ENCODE data around the gene CYB5D1. TPM values are rescaled to one million over a fixed set of nuclear protein-coding genes. Genes with fewer than 3 reads are reported as not detected.

The CYB5D1 gene
- total and polyA plus RNA-seq, 7 donors, result 4.2 to 14.4 (median 8.6) TPM

- no peak for TF ChIP-seq POLR2A (IDR thresholded peaks at IDR 0.05)
- no peak for TF ChIP-seq EP300 (IDR thresholded peaks at IDR 0.05)
- no peak for TF ChIP-seq CTCF (IDR thresholded peaks at IDR 0.05)
- TF ChIP-seq POLR2AphosphoS5 (IDR thresholded peaks at IDR 0.05), result no peak
- no peak overlapping the region for H3K4me3 ChIP-seq
- H3K27ac ChIP-seq, result no peak overlapping the region
- WGBS, 2 donors, result 92 to 94% methylated on average over 21 of the region's 21 CpGs
- peaks cover 0 to 35% (median 26%) of the 10 kb centered on the region in 4 donors for H3K4me1 ChIP-seq
- peaks cover 45 to 82% (median 62%) of the 10 kb centered on the region in 4 donors for H3K36me3 ChIP-seq
- intact Hi-C loops (cut with DNase I), result no loop called here
- no peaks in the 10 kb centered on the region for H3K27me3 ChIP-seq
- no peaks in the 10 kb centered on the region for H3K9me3 ChIP-seq
- no peak for DNase-seq
Measured at GRCh38 chr17:7848739-7849129, 9.1 kb upstream of the CYB5D1 start.

GRCh38 chr17:7849130-7849750 lies 8.6 kb upstream of the CYB5D1 start:
- no peak overlapping the region for H3K4me3 ChIP-seq
- no peak for TF ChIP-seq POLR2A (IDR thresholded peaks at IDR 0.05)
- no peak for TF ChIP-seq CTCF (IDR thresholded peaks at IDR 0.05)
- no peak for TF ChIP-seq EP300 (IDR thresholded peaks at IDR 0.05)
- TF ChIP-seq POLR2AphosphoS5 (IDR thresholded peaks at IDR 0.05), result no peak
- peaks cover 0 to 30% (median 24%) of the 10 kb centered on the region in 4 donors for H3K4me1 ChIP-seq
- peak overlapping the region in 1 of 4 donors; percentile 5 for H3K27ac ChIP-seq
- DNase-seq, result peak; percentile 59
- no peaks in the 10 kb centered on the region for H3K27me3 ChIP-seq
- WGBS, 2 donors, result 84 to 90% methylated on average over 35 of the region's 35 CpGs
- H3K36me3 ChIP-seq, result peaks cover 45 to 86% (median 64%) of the 10 kb centered on the region in 4 donors
- no peaks in the 10 kb centered on the region for H3K9me3 ChIP-seq
- intact Hi-C loops (cut with DNase I), result no loop called here

GRCh38 chr17:7849751-7850504 lies 7.9 kb upstream of the CYB5D1 start:
- DNase-seq, result peak; percentile 46
- Histone ChIP-seq H3K27ac (peak overlapping the region in 1 of 4 donors; percentile 5), H3K4me3 (no peak overlapping the region), H3K4me1 (peaks cover 0 to 32% (median 28%) of the 10 kb centered on the region in 4 donors), H3K9me3 (no peaks in the 10 kb centered on the region), H3K27me3 (no peaks in the 10 kb centered on the region), H3K36me3 (peaks cover 45 to 86% (median 64%) of the 10 kb centered on the region in 4 donors)
- intact Hi-C loops (cut with DNase I), result loop anchor here (10.0 kb wide), 1 partner anchor 265 kb away; the partner anchor contains the start of gene MPDU1
- no peak for TF ChIP-seq POLR2A (IDR thresholded peaks at IDR 0.05)
- TF ChIP-seq CTCF (IDR thresholded peaks at IDR 0.05), result no peak
- no peak for TF ChIP-seq POLR2AphosphoS5 (IDR thresholded peaks at IDR 0.05)
- TF ChIP-seq EP300 (IDR thresholded peaks at IDR 0.05), result no peak
- WGBS, 2 donors, result 83 to 91% methylated on average over 12 of the region's 12 CpGs

GRCh38 chr17:7850701-7851437 lies 6.9 kb upstream of the CYB5D1 start:
- peaks cover 45 to 81% (median 61%) of the 10 kb centered on the region in 4 donors for H3K36me3 ChIP-seq
- WGBS, 2 donors, result 89 to 92% methylated on average over 17 of the region's 17 CpGs
- peaks cover 0 to 32% (median 28%) of the 10 kb centered on the region in 4 donors for H3K4me1 ChIP-seq
- H3K4me3 ChIP-seq, result no peak overlapping the region
- no peak for TF ChIP-seq POLR2A (IDR thresholded peaks at IDR 0.05)
- no peak for TF ChIP-seq CTCF (IDR thresholded peaks at IDR 0.05)
- no peak for TF ChIP-seq EP300 (IDR thresholded peaks at IDR 0.05)
- no peak for TF ChIP-seq POLR2AphosphoS5 (IDR thresholded peaks at IDR 0.05)
- DNase-seq, result peak; percentile 66
- intact Hi-C loops (cut with DNase I), result loop anchor here (1.0 to 10.0 kb wide), 2 partner anchors 29 to 266 kb away; partner anchors contain the start of gene MPDU1
- H3K9me3 ChIP-seq, result no peaks in the 10 kb centered on the region
- H3K27ac ChIP-seq, result peak overlapping the region in 2 of 4 donors; percentile 61 to 64
- H3K27me3 ChIP-seq, result no peaks in the 10 kb centered on the region

Data from sigmoid colon (tissue), 7 donors.